Epidermal melanocyte (primary cell): ENCODE data around the gene TSPAN8.
"Not testable (repeated sequence)": the region's sequence is repeated elsewhere in the genome, so short reads cannot be mapped to it uniquely, and the experiment has no call there.

Experiments used
- DNase-seq: peaks from one replicate; pipeline ENCODE4 v3.0.0; 2011; ENCODE audit warnings: low spot score; ENCODE audit not compliant: insufficient read length

Gene TSPAN8

GRCh38 chr12:71129364-71129763 lies 28.4 kb downstream of the TSPAN8 start:
- no peak for DNase-seq

- no peak for DNase-seq
Observed at GRCh38 chr12:71128191-71128788, 29.5 kb downstream of the TSPAN8 start.

- DNase-seq, result no peak
Observed at GRCh38 chr12:71125949-71126348, 31.9 kb downstream of the TSPAN8 start.

DNA sequence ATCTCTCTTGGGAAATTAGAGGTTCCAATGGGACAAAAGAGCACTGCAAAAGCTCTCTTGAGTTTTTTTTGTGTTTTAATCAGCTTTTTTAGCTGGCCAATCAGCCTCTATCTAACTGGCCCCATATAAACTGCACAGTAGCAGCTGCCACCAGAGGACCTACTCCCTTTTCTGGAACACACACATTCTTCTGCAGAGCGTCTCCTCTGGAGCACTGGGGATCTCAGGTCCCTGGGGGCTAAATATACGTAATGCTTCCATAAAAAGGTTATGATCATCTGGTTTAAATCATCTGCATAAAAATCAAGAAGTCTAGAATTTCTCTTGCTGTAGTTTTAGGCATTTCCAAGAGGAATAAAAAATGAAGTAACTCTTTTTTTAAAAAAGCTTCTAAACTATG lies 32.3 kb downstream of the TSPAN8 start:
- no peak for DNase-seq

DNA sequence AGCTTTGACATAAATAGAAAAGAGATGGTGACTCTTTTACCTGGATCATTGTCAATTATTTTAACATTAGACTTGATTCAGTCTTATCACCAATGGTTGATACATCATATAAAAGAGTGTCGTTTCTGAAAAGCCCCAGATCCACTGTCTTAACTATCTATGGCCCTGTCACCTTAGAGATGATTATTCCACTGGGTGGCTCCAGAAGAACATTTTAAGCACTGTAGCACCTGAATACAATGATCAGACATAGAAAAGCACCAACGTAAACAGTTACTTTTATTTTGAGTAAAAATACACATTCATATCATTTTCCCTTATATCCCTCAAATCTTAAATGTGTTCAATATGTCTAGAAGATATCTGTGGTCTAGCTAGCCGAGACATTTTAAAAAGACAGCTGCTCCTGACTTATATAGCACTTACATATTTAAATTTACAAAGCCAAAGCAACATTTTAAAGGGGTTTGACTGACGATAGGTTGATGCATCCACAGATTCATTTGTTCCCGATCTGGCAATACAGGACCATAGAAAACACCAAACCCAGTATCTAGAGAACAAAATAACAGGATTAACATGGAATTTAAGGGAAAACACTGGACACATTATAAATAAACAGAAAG lies 32.9 kb downstream of the TSPAN8 start:
- DNase-seq, result no peak

DNA sequence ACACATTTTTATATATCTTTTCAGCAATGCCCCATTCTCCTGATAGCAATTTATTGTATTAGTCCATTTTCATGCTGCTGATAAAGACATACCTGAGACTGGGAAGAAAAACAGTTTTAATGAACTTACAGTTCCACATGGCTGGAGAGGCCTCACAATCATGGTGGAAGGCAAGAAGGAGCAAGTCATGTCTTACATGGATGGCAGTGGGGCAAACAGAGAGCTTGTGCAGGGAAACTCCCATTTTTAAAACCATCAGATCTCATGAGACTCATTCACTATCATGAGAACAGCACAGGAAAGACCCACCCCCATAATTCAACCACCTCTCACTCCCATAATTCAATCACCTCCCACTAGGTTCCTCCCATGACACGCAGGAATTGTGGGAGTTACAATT lies 44.7 kb downstream of the TSPAN8 start:
- DNase-seq, result not testable (repeated sequence)

DNA sequence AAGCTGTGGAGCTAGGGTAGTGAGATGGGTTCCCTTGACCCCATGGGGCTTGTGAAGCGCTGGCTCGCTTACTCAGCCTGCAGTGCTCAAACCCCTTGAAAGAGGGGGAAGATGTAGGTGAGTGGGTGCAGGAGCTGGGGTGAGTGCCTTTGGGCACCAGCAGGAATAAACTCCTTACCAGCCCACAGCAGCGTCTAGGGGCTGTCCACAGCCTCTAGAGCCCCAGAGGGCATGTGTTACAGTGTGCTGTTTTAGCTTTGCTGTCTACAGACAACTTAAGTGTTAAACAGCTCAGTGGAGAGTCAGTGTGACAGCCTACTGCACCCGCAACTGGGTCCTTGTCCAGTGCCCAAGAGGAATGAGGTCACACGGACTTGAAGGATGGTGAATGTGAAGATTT lies 48.0 kb downstream of the TSPAN8 start:
- DNase-seq, result no peak

DNA sequence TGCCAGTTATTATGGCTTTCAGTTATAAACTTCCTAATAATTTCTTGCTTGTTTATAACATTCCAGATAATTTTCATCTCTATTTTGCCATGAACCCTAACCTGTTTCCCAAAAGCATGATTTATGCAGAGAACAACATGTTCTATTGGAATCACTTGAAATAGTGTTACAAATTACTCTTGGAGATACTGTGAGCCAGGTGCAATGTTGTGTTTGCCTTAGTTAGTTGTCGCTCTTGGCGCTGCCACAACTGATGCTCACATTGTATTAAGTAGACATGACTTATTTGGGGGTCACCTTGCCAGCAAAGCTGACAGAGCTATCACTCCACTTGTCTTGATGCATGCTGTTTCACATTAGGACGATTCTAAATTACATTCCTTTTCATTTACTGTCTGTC lies 49.4 kb downstream of the TSPAN8 start:
- DNase-seq, result no peak

DNA sequence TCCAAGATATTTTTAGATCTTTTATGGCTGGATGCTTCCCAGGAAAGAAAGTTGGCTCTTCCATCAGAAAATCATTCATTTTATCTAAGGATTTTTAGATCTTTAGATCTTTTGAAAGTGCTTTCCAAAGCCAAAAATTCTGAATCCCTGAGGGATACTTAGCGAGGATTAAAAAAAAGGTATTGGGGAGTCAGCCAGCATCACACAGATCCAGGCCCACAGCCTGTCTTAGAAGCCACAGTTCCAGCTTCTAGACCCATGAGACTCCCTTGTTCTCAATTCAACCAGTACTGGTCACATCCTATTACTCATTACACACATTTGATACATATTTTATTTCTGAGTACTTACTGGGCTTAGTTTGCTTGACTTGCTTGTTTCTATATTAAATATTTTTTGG lies 49.9 kb downstream of the TSPAN8 start:
- no peak for DNase-seq

DNA sequence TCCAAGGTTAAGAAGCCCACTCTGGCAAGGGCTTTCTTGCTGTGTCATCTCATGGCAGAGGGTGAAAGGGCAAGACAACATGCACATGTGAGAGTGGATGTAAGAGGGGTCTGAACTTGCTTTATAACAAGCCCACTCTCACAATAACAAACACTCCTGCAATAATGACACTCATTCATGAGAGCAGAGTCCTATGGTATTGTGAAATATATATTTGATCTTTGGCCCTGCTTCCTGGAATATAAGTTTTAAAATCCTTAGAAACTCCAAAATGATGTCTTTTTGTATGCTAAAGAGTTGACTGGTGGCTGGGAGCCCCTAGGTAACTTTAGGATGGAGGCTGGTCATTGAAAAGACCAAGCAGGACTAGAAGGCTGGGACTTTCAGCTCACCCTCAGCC lies 51.8 kb downstream of the TSPAN8 start:
- DNase-seq, result no peak

GRCh38 chr12:71092290-71092689 lies 65.5 kb downstream of the TSPAN8 start:
- DNase-seq, result no peak

DNA sequence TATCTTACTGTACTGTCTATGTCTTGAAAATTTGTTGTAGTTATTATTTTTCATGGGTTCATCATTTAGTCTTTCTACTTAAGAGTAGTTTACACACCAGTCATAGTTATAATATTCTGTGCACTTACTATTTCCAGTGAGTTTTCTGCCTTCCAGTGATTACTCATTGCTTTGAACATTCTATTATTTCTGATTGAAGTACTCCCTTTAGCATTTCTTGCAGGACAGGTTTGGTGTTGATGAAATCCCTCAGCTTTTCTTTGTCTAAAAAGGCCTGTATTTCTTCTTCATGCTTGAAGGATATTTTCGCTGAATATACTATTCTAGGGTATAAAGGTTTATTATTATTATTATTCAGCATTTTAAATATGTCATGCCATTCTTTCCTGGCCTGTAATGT lies 66.8 kb downstream of the TSPAN8 start:
- no peak for DNase-seq

GRCh38 chr12:71085575-71085974 lies 72.2 kb downstream of the TSPAN8 start:
- DNase-seq, result no peak

- no peak for DNase-seq
Observed at GRCh38 chr12:71075743-71076142, 82.1 kb downstream of the TSPAN8 start.
